Liver (tissue), 3 donors: Measurements from ENCODE around the gene CPLX4.

Source experiments
- CTCF ChIP-seq: fragments of 150-350 bp; IDR thresholded peaks from 2 replicates; pipeline ENCODE4 v1.5.1; 2017; ENCODE audit warnings: improper control_type of control experiment, low read depth, low read length; ENCODE audit not compliant: missing input control
- RAD21 ChIP-seq, 2 donors: IDR thresholded peaks; 2 replicates each; pipeline ENCODE4 v1.6.1; 2016; ENCODE audit warnings: antibody characterized with exemption in 2 of 2, mild to moderate bottlenecking in 2 of 2
- donor health status: healthy.
- donor health status: healthy.

DNA sequence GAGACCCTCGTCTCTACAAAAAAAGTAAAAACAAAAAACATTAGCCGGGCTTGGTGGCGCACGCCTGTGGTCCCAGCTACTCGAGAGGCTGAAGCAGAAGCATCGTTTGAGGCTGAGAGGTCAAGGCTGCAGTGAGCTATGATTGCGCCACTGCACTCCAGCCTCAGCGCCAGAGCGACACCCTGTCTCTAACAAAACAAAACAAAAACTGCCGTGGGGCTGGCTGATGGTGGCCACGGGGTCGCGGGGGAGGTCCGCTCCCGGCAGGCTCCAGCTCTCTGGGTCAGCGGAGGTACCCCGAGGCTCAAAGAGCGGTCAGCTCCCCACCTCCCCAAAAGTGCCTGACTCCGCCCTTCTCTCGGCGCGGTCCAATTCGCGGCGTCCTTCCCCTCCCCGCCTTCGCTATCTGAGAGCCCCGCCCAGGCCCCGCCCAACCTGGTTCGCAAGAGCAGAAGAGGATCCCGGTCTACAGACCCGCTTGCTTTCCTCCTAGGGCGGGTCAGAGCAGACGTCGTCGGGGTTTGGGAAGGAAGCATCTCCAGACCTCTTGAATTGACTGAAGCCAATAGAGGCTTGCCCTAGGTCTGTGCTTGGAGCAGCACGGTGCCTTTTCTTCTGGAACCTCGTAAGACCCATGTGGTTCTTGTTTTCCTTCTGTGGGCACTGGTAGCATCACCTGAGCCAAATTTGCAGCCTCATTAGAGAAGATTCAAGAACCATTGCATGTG lies 53.0 kb downstream of the CPLX4 start:
- TF ChIP-seq CTCF (no peak), RAD21 (IDR thresholded peaks at IDR 0.05) (no peak)
